GM18858 (cell line): ENCODE results near the gene KIF3C.
"Not testable (repeated sequence)": the region's sequence is repeated elsewhere in the genome, so short reads cannot be mapped to it uniquely, and the experiment has no call there.

Experiments used
- ATAC-seq: cut with Tn5 transposase; IDR thresholded peaks from one replicate; pipeline ENCODE4 v1.9.1; 2021; ENCODE audit not compliant: unreplicated experiment

Gene KIF3C

DNA sequence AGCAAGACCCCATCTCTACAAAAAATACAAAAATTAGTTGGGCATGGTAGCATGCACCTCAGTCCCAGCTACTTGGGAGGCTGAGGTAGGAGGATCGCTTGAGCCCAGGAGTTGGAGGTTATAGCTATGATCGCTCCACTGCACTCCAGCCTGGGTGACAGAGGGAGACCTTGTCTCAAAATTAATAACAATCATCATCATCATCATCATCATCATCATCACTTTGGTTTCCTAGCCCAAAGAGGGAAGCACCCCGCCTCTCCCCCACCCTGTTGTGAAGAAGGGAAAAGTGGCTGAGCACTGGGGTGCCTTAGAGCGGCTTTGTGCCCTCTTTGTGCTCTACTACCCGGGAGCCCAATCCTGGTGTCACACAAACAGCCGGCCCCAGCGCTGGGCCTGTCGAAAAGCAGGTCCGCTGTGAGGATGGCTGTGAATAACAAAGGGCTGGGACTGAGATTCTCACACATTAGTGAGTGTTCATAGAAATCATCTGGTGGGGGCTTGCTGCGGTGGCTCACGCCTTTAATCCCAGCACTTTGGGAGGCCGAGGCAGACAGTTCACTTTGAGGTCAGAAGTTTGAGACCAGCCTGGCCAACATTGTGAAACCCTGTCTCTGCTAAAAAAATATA lies 61.4 kb downstream of the KIF3C start:
- ATAC-seq: no peak

DNA sequence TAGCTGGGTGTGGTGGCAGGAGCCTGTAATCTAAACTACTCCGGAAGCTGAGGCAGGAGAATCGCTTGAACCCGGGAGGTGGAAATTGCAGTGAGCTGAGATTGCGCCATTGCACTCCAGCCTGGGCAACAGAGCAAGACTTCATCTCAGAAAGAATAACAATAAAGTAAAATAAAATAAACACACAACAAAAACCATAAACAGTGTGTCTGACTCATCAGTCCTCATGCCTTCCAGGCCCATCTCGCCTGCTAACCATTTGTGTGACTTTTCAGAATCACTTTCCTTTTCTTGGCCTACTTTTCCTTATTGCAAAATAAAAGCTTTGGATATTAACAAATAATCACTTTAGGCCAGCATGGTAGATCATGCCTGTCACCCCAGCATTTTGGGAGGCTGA lies 62.0 kb downstream of the KIF3C start:
- ATAC-seq: no peak

GRCh38 chr2:25917832-25918231 lies 64.5 kb downstream of the KIF3C start:
- ATAC-seq: no peak

DNA sequence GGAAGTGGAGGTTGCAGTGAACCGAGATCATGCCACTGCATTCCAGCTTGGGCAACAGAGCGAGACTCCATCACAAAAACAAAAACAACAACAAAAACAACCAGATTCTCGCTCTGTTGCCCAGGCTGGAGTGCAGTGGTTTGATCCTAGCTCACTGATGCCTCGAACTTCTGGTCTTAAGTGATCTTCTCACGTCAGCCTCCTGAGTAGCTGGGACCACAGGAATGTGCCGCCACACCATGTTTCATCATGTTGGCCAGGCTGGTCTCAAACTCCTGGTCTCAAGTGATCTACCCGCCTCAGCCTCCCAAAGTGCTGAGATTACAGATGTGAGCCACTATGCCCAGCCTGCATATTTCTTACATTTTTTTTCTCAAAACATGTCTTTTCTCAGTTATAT lies 64.9 kb downstream of the KIF3C start:
- ATAC-seq: not testable (repeated sequence)

DNA sequence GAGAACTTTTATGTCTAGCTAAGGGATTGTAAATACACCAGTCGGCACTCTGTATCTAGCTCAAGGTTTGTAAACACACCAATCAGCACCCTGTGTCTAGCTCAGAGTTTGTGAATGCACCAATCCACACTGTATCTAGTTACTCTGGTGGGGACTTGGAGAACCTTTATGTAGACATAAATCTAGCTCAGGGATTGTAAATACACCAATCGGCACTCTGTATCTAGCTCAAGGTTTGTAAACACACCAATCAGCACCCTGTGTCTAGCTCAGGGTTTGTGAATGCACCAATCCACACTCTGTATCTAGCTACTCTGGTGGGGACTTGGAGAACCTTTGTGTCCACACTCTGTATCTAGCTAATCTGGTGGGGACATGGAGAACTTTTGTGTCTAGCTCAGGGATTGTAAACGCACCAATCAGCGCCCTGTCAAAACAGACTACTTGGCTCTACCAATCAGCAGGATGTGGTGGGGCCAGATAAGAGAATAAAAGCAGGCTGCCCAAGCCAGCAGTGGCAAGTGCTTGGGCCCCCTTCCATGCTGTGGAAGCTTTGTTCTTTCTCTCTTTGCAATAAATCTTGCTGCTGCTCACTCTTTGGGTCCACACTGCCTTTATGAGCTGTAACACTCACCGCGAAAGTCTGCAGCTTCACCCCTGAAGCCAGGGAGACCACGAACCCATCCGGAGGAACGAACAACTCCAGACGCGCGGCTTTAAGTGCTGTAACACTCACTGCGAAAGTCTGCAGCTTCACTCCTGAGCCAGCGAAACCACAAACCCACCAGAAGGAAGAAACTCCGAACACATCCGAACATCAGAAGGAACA lies 66.1 kb downstream of the KIF3C start:
- not testable (repeated sequence) for ATAC-seq

DNA sequence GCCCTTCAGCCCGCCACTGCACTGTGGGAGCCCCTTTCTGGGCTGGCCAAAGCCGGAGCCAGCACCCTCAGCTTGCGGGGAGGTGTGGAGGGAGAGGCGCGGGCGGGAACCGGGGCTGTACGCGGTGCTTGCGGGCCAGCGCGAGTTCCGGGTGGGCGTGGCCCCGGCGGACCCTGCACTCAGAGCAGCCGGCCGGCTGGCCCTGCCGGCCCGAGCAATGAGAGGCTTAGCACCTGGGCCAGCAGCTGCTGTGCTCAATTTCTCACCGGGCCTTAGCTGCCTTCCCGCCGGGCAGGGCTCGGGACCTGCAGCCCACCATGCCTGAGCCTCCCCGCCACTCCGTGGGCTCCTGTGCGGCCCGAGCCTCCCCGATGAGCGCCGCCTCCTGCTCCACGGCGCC lies 66.9 kb downstream of the KIF3C start:
- ATAC-seq: not testable (repeated sequence)

- not testable (repeated sequence) for ATAC-seq
Observed at GRCh38 chr2:25913696-25913973, 68.7 kb downstream of the KIF3C start.

GRCh38 chr2:25912851-25913695 lies 69.2 kb downstream of the KIF3C start:
- ATAC-seq: no peak

DNA sequence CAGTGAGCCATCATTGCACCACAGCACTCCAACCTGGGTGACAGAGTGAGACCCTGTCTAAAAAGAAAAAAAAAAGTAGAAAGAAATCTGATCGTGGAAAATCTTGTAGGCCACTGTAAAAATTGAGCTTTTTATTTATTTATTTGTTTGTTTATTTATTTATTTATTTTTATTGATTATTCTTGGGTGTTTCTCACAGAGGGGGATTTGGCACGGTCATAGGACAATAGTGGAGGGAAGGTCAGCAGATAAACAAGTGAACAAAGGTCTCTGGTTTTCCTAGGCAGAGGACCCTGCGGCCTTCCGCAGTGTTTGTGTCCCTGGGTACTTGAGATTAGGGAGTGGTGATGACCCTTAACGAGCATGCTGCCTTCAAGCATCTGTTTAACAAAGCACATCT lies 72.7 kb downstream of the KIF3C start:
- ATAC-seq: not testable (repeated sequence)

- no peak for ATAC-seq
Observed at GRCh38 chr2:25905126-25905525, 77.2 kb downstream of the KIF3C start.

DNA sequence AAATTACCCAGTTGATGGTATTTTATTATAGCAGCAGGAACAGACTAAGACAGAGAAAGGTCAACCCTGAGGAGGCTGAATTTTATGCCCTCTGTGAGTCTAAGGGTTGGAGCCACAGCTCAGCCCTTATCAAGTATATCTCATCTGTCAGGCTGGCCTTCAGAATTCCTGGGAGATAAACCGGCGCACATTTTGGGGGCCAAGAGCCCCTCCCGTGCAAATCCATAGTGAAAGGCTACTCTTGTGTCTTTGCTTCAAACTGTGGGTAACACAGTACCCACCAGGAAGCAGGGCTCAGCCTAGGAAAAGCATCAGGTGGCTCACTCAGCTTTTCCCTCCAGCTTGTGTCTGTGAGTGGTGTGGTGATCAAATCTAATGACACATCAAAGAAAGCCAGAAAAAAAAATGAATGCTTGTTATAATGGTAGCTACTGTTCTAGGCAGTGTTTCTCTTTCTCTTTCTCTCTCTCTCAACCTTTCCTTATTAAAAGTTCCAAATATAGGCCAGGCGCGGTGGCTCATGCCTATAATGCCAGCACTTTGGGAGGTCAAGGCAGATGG lies 79.0 kb downstream of the KIF3C start:
- no peak for ATAC-seq

DNA sequence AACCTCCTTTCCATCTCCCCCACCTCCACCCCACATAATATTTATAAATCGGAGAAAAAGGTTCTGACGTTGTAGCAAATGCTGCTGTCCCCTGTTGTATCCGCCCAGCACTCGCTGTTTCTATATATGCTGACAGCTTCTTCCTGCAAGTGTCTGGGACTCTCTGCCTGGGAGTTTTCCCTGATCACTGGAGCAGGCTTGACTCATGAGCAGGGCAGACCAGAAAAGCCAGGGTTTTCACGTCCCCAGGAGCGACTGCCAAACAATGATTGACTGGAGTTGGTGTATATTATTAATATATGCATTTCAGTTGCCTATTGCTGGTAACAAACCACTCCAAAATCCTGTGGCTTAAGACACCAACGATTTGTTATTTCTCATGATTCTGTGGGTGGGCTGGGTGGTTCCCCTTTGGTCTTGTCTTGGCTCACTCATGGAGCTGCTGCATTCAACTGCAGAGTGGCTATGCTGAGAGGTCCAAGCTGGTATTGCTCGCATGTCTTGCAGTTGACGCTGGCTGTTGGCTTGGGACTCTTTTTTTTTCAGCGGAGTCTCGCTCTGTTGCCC lies 82.8 kb downstream of the KIF3C start:
- no peak for ATAC-seq

DNA sequence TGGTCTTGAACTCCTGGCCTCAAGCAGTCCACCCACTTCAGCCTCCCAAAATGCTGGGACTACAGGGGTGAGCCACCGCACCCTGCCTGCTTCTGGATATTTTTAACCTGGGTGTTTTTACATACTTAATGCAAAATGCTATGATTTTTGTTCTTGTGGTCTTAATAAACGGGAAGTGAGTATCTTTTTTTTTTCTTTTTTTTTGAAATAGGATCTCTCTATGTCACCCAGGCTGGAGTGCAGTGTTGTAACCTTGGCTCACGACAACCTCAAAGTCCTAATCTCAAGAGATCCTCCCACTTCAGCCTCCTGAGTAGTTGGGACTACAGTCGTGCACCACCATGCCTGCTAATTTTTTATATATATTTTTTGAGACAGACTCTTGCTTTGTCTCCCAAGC lies 84.8 kb downstream of the KIF3C start:
- ATAC-seq: no peak

DNA sequence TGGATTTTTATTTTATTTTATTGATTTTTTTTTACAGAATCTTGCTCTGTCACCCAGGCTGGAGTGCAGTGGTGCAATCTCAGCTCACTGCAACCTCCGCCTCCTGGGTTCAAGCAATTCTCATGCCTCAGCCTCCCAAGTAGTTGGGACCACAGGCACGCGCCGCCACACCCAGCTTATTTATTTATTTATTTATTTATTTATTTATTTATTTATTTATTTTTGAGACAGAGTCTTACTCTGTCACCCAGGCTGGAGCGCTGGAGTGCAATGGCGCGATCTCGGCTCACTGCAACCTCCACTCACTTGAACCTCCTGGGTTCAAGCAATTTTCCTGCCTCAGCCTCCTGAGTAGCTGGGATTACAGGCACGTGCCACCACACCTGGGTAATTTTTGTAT lies 86.0 kb downstream of the KIF3C start:
- not testable (repeated sequence) for ATAC-seq

DNA sequence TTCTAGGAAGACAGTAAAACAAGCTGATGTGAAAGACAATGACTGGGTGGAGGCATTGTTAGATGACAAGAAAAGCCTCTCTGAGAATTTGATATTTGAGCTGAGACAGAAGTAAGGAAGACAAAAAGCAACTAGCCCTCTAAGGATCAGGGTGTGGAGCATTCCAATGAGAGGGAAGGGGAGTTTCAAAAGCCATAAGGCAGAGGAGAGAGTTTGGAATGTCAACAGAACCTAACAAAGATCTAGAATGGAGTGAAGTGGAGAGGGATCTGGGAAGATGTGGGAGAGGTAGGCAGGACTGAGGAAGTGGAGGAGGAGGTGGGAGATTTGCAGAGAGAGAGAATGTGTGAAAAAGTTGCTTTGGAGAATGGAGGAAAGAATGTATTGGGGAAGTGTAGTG lies 86.7 kb downstream of the KIF3C start:
- ATAC-seq: no peak

GRCh38 chr2:25895018-25895417 lies 87.3 kb downstream of the KIF3C start:
- no peak for ATAC-seq

GRCh38 chr2:25894135-25894830 lies 88.0 kb downstream of the KIF3C start:
- ATAC-seq: no peak

- ATAC-seq: no peak
Observed at GRCh38 chr2:25891672-25892071, 90.6 kb downstream of the KIF3C start.

DNA sequence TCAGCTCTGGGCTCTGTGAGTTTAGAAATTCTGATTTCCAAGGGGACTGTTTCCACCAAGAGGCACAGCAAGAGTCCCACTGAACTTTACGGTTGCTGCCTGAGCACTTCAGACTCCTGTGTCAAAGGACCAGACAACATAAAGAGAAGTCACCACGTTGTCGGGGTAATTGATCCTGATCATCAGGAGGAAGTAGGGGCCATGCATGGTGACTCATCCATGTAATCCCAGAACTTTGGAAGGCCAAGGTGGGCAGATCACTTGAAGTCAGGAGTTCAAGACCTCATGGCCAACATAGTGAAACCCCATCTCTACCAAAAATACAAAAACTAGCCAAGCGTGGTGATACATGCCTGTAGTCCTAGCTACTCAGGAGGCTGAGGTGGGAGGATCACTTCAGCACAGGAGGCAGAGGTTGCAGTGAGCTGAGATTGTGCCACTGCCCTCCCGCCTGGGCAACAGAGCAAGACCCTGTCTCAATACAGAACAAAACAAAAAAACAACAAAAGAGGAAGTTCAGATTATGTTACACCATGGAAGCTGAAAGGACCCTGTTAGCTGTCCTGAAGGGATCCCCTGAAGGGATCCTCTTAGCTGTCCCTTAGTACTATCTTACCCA lies 94.6 kb downstream of the KIF3C start:
- no peak for ATAC-seq

GRCh38 chr2:25885933-25886332 lies 96.4 kb downstream of the KIF3C start:
- no peak for ATAC-seq
